Tibial nerve (tissue), 4 donors: ENCODE measurements around the gene THSD4.

Source experiments
- EP300 ChIP-seq, 2 donors: sonication (generic); formaldehyde crosslinking; IDR thresholded peaks; one replicate each; pipeline ENCODE4 v1.6.1; 2017; ENCODE audit warnings: antibody characterized with exemption in 2 of 2, mild to moderate bottlenecking in 1 of 2
- POLR2A ChIP-seq, 2 donors: fragments of 450-650 bp; IDR thresholded peaks; one replicate each; pipeline ENCODE4 v1.6.1; 2017; ENCODE audit warnings: antibody characterized with exemption in 2 of 2, mild to moderate bottlenecking in 2 of 2, moderate library complexity in 2 of 2
- TF ChIP-seq, protein P1 (sequence below), 5 experiments: fragments of 200-600 bp in 3 of 5; fragments of 450-650 bp in 2 of 5; sonication (generic) in 3 of 5; IDR thresholded peaks; one replicate each; pipeline ENCODE4 v1.5.1; 2016 to 2019; ENCODE audit warnings: antibody characterized with exemption in 5 of 5, mild to moderate bottlenecking in 3 of 5, moderate library complexity in 2 of 5

DNA sequence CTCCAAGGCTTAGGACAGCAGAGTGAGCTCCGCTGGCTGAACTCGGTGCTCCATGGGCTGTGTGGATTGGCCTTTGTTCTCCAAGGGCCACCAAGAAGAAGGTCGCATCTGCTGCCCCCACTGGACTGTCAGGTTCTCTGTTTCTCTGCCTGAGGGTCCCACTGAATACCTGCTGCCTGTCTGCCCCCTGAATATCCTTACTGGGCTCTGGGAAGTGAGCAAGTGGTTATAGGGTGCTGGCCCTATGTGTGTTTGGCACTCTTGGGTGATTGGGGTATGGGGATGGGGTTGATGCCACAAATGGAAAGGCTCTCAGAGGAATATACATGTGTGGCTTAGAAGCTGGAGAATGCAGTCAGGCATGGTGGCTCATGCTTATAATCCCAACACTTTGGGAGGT is 82.3 kb downstream of the THSD4 start:
- TF ChIP-seq, protein P1, sequence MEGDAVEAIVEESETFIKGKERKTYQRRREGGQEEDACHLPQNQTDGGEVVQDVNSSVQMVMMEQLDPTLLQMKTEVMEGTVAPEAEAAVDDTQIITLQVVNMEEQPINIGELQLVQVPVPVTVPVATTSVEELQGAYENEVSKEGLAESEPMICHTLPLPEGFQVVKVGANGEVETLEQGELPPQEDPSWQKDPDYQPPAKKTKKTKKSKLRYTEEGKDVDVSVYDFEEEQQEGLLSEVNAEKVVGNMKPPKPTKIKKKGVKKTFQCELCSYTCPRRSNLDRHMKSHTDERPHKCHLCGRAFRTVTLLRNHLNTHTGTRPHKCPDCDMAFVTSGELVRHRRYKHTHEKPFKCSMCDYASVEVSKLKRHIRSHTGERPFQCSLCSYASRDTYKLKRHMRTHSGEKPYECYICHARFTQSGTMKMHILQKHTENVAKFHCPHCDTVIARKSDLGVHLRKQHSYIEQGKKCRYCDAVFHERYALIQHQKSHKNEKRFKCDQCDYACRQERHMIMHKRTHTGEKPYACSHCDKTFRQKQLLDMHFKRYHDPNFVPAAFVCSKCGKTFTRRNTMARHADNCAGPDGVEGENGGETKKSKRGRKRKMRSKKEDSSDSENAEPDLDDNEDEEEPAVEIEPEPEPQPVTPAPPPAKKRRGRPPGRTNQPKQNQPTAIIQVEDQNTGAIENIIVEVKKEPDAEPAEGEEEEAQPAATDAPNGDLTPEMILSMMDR (IDR thresholded peaks at IDR 0.05) = no peak
- no peak for TF ChIP-seq POLR2A (IDR thresholded peaks at IDR 0.05)
- TF ChIP-seq EP300 (IDR thresholded peaks at IDR 0.05) = no peak
